ENCODE data around the gene LRBA.
A peak's percentile ranks its signal among the peaks of the same experiment; 100 is the strongest.

The LRBA gene

DNA sequence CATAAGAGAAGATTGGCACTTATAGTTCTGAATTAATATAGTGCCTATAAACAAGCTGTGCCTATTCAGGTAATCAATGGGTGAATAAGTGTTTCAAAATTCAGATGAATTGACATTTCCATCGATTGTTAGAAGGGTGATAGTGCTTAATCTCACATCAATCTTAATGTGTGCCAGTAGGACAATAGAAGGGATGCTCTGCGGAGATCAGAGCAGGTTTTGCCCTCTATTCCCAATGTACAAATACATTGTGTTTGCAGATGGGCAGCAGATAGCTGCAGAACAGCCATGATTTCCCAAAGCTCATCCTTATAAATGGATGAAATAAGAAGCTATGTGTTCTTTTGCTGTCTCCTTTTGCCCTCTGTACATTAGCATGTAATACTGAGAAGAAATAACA is 425.9 kb downstream of the LRBA start:
- DNase-seq (ENCODE audit: low spot score): no peak

DNA sequence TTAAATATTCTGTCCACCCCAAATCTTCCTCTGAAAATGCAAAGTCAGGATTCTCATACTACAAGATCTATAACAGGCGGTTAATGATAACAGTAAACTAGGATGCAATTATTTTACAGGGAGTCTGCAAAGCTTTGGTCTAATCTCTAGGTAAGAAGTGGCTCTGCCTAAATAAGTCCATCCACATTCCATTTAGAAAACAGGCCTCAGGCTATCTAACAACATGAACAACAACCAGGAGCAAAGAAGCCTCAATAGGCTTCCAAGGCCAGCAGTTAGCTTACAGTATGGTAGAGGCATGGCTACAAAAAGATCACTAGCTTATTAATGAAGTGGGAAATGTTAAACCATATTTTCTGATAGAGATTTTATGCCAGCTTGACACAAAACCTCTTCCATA is 426.8 kb downstream of the LRBA start:
- no peak for DNase-seq (ENCODE audit: low spot score)

DNA sequence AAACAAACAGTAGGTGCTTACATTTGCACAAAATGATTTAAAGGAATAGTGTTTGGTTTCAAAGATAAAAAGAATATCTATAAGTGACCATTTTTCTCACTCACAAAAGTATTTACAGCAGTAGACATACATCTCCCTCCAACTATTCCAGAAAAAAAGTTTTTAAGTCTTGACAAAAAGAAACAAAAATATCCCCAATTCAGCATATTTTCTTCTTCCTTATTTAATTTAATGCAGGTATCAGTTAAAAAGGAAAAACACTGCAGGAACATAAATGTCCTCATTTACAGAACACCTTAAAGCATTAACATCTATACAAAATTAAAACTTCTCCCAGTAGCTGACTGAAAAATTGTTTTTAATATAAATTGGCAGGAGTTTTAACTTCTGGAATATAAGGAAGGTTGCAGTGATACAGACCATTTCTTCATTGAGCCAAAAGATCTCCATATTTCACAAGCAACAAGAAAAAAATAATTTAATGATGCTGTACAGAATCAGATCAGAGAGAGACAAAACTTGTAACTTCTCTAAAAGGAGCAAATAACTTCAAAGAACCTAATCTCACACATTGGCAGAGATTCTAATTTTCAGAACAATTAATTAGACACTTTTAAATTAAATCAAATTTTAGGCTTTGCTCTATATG is 428.8 kb downstream of the LRBA start:
- DNase-seq (ENCODE audit: low spot score): no peak

DNA sequence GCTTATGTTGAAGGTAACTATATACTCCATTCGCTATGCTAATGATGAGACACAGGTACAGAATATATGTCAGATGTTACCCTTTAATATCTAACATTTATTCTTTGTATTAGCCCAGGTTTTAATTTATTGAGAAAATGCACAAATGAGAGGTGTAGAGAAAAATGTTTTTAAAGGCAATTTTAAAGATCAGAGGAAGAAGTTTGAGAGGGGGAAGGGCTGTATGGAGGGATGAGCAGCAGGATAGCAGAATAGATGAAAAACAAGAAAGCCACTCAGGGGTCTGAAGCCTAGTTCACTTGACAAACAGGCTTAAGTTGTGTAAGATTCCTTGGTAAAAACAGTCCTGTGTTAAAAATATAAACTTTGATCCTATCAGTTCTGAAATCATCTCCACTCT is 429.5 kb downstream of the LRBA start:
- no peak for DNase-seq (ENCODE audit: low spot score)

DNA sequence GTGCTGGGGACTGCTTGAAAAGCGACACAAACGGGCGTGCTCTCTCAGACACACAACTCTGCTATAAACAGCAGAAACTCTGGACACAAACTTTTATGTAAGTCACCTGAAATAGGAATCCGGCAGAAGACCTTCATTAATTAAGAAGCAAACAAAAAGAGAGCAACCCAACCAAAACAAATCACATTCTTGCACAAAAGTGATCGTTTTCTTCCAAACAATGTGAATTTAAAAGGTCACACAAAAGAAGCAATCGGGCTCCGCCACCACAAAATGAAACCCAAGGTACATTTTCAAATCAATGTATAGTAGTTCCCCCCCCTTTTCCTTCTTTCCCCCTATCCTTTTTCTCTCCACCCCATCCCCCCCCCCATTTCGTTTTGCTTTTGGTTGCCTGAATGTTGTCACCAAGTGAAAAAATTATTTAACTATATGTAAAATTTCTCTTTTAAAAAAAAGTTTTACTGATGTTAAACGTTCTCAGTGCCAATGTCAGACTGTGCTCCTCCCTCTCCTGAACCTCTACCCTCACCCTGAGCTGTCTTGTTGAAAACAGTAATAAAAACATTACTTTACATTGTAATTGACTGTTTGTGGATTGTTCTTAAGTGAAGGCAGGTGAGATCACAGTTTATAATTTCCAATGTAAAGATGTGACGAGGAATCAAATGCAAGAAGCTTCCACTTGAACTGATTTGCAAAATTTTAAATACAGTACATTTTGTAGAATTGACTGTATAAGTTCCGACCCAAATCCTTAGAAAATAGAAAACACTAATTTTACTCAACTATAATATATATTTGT is 430.8 kb downstream of the LRBA start:
- no peak for DNase-seq (ENCODE audit: low spot score)

DNA sequence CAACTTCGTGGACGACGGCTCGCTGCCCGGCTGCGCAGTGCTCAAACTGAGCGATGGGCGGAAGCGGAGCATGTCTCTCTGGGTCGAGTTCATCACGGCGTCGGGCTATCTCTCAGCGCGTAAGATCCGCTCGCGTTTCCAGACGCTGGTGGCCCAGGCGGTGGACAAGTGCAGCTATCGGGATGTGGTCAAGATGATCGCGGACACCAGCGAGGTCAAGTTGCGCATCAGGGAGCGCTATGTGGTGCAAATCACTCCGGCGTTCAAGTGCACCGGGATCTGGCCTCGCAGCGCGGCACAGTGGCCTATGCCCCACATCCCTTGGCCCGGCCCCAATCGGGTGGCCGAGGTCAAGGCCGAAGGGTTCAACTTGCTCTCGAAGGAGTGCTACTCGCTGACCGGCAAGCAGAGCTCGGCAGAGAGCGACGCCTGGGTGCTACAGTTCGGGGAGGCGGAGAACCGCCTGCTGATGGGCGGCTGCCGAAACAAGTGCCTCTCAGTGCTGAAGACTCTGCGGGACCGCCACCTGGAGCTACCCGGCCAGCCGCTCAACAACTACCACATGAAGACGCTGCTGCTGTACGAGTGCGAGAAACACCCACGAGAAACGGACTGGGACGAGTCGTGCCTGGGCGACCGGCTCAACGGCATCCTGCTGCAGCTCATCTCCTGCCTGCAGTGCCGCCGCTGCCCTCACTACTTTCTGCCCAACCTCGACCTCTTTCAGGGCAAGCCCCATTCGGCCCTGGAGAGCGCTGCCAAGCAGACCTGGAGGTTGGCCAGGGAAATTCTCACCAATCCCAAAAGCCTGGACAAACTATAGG is 431.6 kb downstream of the LRBA start:
- peak; percentile 22 for DNase-seq (ENCODE audit: low spot score)

DNA sequence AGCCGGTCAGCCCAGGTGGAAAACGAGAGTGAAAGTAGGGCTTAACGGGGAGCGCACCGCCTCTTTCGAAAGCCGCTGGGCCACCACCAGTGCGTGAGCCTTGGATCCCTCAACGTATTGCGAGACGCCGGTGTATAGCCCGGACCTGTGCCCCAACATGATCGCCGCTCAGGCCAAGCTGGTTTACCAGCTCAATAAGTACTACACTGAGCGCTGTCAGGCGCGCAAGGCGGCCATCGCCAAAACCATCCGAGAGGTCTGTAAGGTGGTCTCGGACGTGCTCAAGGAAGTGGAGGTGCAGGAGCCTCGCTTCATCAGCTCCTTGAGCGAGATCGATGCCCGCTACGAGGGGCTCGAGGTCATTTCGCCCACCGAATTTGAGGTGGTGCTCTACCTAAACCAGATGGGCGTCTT is 432.2 kb downstream of the LRBA start:
- DNase-seq (ENCODE audit: low spot score): no peak

DNA sequence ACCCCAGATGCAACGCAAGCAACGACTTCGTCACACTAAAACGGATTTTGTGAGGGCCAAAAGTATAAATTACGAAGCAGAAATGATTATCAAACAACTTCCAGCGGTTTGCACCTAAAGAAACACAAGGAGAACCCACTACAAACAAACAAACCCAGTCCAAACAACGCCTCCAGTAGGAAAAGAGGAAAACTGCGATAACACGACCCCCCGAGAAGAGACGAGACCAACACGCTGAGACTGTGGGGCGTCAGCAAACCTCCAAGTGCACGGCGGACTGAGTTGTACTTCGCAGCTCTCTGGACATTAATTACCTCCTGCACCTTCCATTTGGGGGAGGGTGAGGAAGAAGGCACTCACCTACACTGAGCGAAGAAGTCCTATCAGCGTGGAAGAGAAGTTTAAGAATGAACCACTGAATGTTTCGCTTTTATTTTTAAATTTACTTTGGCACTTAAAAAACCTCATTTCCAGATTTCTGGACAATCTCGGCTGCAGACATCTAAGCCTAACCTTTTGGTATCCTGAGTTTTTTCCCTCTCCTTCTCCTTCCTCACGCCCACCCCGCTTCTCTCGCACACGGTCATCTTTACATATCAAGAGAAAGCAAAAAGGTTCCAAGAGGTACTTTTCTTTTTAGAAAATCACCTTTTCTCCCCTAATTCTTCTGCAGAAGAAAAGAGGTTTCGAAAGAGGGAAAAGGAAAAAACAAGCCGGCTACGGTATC is 432.8 kb downstream of the LRBA start, which contains the start of gene MAB21L2:
TSS of gene MAB21L2 (plus strand) at position 6 of the 727 bp plus-strand sequence. CDS start 879 bp downstream, outside the sequence.
- no peak for DNase-seq (ENCODE audit: low spot score)

DNA sequence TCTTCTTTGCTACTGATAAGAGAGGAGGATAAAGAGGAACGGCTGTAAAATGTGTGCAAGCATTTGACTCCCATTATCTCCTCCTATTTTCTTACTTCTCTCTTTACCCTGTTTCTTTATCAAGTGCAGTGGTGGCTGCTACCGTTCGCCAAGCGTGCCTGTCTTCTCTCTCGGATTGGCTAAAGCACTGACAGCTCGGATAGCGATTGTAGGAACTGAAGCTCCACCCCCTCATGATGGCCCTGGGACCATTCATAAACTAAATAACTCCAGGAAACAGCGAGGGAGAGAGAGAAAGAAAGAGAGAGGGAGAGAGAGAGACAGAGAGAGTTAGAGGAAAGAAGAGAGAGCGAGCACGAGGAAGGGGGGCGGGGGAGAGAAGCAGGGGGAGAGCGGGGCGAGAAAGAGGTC is 433.4 kb downstream of the LRBA start:
- DNase-seq (ENCODE audit: low spot score): peak; percentile 12

DNA sequence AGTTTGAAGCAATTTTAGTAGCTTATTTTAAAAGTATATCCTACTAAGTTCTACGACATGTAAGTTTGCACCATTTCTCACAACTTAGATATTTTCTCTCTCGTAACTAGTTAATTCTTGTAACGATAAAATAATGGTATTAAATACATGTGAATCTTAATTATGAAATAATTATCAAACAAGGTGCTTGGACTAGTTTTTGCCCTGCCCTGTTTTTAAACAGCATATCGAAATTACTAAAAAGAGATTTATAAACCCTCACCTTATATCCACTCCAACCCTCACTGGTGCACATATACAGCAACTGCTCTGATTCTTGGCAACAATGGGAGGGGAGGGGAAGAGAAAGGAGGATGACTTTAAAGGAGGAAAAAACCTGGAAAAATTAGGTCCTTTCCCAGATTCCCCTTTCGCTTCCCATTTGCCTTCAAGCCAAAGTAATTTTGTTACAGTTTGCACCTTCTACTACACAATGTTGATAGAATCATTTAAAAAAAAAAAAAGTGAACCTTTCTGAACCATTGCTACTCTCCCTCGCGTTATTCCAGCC is 434.0 kb downstream of the LRBA start:
- DNase-seq (ENCODE audit: low spot score): no peak

DNA sequence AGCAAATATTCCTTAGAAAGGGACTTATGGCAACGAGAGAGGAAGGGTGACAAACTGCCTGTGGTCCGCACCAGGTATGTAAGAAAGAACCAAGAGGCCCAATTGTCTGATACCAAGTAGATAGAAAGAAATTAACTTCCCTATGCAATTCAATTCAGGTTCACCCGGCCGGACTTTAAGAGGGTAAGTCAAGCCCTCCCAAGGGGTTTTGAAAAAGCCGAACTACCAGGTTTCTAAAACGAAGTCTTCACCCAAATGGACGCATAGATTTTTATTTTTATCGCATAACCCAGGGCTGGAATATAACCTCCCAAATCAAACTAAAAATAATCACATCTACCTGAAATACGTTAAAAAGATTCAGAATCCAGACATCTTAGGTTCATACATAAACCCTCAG is 434.8 kb downstream of the LRBA start:
- no peak for DNase-seq (ENCODE audit: low spot score)

DNA sequence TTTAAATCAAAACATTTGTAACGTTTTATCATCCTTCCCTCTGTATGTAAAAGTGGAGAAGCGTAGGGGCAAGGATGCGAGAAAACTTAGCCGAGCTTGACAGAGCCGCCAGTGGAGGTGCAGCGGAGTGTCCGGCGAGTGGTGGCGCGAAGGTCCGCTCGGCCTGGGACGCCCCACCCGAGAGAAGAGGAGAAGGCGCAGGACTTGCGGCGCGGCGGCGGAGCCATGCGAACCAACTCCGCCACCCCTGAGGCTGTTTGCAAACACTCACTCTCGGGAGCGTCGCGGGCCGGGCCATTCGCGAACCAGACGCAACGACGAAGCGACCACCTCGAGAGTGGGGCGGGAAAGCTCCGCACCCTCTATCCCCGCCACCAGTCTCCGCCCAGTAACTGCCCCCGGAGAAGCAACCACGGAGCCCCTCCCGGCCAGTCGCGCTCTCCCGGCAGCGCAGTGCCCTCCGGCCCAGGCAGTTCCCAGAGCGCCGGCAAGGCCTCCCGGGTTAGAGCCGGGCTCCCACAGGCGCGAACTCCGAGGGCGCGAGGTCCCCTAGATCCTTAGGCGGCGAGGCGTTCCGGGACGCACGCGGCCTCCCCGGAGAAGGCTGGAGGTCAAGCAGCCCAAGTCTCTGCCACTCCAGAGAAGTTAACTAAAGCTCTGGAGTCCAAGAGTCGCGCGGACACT is 435.4 kb downstream of the LRBA start:
- peak; percentile 9 for DNase-seq (ENCODE audit: low spot score)

DNA sequence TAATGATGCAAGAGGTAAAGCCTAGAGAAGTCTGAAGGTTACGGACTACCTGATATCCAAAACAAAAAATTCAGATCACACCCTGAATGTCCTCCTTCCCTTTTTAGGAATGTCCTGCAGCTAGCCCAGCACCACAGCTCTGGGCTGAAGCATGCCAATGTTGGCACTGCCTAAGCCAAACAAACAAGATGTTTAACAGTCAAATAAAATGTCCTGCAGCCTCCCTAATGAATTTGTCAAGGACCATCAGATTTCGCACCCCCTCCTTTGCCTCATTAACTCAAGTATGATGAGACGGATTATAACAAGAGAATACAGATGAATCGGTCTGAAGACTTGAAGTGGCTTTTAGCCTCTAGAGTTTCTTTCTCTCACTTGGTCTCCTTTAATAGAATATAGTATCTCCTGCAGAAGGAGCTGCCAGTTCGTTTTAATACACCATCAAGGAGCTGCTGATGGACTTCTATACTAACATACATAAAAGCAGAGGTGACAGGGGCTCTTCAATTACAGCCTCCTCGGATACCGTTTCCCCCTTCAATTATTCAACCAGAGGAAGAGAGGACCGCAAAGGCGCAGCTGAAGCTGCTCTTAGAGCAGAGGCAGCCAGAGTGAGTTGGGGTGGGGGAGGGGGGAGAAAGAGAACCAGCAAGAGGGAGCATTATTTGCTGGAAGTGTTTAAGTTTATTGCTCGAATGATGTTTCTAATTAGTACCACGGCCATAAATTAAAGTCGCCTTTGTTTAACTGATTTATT is 436.2 kb downstream of the LRBA start:
- no peak for DNase-seq (ENCODE audit: low spot score)

DNA sequence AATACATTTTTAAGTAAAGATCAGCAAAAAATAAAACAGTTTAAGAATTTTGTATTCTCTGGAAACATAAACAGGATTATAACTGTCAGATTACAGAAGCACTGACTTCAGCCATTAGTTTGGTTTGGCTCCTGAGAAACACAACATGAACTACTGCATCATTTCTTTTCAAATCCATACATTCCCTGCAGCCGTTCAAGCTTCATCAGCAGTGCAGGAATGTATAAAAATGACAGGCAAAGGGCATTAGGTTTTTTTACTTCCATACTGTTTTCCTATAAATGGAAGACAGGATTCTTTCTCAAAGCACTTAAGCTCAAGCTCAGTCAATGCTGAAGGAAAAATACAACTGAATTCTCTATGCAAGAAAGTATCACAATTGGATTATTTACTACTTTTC is 437.3 kb downstream of the LRBA start:
- DNase-seq (ENCODE audit: low spot score): no peak

DNA sequence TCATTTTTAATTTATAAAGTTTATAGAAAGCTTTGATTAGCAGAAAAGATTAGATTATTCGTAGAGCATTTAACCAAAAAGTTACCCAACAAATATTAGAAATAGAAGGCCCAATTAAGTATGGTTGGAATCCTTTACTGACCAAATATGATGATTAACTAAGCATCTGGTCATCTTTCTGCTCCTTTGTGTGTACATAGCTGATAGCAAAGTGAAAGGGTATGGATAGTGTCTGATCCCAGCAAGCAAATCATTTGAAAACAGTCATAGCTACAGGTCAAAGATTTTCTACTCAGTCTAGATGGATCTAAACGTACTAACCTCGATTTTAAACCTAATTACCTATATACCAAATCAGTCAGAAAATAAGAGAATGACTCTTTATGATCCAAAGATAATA is 440.4 kb downstream of the LRBA start:
- DNase-seq (ENCODE audit: low spot score): no peak

DNA sequence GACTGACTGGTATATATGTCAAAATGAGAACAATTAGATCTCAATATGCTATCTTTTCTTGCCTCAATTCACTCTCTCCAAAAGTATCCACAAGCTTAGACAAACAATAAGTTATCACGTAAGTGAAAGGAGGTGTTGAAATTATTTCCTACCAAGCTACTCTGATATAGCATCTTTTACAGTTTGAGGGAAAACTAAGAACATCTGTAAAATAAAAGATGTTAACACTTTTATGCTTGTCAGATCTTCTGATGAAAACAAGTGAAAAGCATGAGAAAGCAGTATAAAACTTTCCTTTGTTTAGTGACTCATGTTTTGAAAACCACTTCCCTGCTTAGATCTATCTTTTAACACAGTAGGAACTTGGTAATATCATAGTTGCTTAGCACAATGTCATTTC is 441.6 kb downstream of the LRBA start:
- no peak for DNase-seq (ENCODE audit: low spot score)

DNA sequence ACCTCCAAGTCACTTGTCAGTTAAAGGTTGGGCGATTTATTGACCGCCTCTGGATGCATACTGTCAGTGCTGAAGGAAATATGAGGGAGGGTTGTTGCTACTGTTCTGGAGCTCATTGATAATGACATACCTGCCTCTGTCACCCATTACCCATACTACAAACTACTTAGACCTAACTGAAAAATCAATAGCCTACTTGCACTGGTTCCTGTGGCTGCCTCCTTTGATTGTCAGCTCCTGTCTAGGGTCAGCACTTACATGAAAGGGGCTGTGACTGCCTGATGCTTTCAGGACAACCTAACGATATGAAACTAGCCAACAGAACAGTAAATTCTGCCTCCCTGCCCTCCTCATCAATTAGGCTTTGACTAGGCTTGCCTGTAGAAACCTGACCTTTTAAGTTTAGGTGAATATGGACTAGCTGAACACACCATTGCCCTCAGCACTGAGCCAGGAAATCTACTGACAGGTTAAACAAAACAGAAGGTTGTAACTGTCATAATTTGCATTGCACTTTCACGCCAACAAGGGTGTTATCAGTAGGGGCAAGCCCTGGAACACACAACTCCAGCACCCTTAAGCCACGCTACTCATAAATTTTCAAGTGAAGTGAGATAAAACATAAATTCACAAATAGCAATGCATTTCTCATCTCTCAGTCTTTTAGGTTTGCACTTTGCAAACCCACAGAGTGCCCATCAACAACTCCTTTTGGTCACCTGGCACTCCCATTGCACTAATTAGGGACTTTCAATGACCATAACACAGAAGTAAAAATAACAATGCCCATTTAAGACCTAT is 442.2 kb downstream of the LRBA start:
- DNase-seq (ENCODE audit: low spot score): no peak

DNA sequence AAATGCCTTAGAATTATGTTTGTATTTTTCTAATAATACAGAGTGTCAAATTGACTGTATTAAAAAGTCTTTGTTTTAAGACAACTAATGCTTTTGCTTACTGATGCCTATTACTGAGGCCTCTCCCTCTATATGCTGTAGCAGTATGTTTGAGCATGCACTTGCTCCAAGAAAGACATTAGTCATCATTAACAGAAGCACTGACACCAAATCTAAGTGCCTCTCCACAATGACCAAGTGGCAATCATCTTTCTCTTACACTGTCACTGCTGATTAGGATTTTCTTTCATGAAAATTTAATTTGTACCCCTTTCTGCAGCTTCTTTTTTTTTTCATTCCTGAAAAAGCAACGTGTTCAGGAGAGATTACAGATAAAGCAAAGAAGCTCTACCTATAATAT is 444.2 kb downstream of the LRBA start:
- no peak for DNase-seq (ENCODE audit: low spot score)

DNA sequence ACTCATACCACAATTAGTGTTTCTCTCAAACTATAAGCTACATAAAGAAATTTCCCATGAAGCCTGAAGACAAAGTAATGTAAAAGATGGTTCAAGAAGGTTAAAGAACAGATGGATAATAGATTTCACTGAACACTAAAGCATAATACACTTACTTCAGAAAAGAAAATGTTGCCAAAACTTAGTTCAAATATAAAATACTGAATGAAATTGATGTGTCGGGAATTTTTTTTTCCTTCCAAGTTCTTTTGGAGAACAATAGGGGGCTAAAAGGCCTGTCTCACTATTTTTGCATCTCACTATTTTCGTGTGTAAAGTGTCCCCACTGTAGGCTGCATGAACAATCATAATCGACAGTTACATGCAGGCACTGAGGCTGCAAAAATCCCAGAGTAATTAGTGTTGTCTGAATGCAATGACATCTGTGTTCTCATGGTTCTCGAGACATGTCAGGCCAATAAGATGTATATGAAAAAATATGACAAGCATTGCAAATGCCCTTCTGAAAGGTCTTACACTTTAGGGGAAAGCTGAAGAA is 445.0 kb downstream of the LRBA start:
- DNase-seq (ENCODE audit: low spot score): no peak
